Measurements from ENCODE around the gene RIPK4.
A peak's percentile ranks its signal among the peaks of the same experiment; 100 is the strongest.

Gene RIPK4

DNA sequence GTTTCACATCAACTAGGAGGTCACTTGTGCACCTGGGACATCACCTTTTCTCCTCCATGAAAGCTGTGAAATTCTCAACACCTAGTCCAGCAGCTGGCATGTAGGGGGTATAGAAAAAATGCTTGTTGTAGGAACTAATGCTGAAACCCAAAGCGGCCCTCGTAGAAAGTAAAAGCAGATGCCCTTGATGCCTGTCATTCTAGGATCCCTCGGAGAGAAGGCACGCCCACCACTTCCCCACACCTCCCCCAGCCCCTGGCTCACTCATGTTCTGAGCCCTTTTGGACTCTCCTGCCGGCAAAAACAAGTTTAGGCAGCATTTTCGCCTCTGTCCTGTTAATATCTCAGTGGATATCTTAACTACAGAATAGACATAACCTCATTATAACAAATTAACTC, 36.5 kb downstream of the RIPK4 start:
- TF ChIP-seq, protein P1, sequence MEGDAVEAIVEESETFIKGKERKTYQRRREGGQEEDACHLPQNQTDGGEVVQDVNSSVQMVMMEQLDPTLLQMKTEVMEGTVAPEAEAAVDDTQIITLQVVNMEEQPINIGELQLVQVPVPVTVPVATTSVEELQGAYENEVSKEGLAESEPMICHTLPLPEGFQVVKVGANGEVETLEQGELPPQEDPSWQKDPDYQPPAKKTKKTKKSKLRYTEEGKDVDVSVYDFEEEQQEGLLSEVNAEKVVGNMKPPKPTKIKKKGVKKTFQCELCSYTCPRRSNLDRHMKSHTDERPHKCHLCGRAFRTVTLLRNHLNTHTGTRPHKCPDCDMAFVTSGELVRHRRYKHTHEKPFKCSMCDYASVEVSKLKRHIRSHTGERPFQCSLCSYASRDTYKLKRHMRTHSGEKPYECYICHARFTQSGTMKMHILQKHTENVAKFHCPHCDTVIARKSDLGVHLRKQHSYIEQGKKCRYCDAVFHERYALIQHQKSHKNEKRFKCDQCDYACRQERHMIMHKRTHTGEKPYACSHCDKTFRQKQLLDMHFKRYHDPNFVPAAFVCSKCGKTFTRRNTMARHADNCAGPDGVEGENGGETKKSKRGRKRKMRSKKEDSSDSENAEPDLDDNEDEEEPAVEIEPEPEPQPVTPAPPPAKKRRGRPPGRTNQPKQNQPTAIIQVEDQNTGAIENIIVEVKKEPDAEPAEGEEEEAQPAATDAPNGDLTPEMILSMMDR (conservative IDR thresholded peaks at IDR 0.05; ENCODE audit: low read depth, low read length) = no peak
- DNase-seq (ENCODE audit: low read depth) = no peak
- no peak overlapping the region for H3K4me3 ChIP-seq (ENCODE audit: low read depth, low read length)

DNA sequence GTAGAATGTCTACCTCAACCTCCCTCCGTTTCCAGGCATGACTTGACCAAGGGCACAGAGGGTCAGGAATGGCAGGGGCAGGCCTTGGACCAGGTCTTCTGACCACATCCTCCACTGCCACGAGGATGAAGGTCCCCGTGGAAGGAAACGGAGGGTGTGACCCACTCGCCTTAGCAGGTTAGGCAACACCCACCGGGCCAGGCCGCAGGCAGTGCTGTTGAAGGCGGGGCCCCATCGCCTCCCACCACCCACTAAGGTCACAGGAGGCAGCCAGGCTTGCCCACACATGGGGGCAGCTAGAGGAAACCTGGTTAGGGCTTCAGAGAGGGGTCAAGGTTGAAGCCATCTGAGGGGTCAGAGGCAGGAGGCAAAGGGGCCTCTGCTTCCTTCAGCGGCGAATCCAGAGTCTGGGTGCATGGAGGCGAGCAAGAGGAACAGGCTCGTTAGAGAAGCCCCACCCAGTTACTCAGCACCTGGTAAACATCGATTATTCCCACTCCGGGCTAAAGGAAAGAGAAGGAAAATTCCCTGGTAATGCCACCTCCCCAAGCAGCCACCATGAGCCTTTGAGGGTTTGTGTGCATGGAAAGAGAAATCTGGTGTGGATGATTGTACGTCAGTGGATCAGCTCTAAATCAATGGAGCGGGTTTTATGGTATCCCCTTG, 37.0 kb downstream of the RIPK4 start:
- no peak for DNase-seq (ENCODE audit: low read depth)
- no peak overlapping the region for H3K4me3 ChIP-seq (ENCODE audit: low read depth, low read length)
- TF ChIP-seq, protein P1 (conservative IDR thresholded peaks at IDR 0.05; ENCODE audit: low read depth, low read length) = no peak

DNA sequence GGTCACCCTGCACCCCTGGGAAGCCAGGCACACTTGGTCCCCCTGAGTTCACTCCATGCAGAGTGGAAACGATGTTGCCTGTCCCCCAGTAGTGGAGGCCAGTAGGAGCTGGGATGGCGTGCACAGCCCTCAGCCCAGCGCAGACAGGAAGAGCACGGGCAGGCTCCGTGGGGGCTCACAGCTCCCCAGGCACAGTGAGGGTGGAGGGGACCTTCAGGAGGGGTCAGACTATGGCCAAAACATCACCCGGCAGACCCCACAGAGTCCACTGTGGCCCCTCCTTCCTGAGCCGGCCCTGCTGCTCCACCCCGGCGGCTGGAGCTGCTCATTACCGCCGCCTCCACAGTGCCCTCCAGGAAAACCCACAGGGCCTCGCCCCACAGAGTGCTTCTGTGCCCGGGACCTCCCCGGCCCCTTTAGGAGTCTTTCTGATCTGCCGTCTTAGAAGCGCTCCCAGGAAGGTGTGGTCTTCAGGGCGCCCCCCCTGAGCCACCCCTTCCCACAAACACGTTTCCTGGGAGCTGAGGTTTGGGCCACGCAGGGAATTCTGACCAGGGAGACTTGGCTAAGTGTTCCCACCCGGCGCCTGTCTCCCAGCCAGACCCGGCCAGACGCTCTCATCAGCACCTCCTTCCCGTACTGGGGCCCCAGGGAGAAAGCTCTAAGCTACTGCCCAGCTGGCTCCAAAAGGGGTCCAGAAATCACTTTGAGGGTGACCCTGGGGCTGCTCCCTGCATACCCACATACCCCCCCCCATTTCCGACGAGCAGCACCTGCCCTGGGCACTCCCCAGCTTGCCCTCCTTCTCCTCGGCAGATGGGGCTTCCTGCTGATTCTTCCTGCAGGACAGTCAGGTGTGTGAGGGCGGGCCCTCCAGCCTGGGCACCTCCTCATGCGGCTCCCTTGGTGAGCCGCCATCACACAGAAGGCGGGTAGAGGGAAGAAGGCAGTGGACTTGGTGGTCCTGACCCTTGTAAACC, 38.8 kb downstream of the RIPK4 start:
- DNase-seq (ENCODE audit: low read depth) = no peak
- TF ChIP-seq, protein P1 (conservative IDR thresholded peaks at IDR 0.05; ENCODE audit: low read depth, low read length) = no peak
- no peak overlapping the region for H3K4me3 ChIP-seq (ENCODE audit: low read depth, low read length)

- TF ChIP-seq, protein P1 (conservative IDR thresholded peaks at IDR 0.05; ENCODE audit: low read depth, low read length) = no peak
- peak; percentile 51 for DNase-seq (ENCODE audit: low read depth)
- no peak overlapping the region for H3K4me3 ChIP-seq (ENCODE audit: low read depth, low read length)
Observed at GRCh38 chr21:41726970-41727783, 39.7 kb downstream of the RIPK4 start.

DNA sequence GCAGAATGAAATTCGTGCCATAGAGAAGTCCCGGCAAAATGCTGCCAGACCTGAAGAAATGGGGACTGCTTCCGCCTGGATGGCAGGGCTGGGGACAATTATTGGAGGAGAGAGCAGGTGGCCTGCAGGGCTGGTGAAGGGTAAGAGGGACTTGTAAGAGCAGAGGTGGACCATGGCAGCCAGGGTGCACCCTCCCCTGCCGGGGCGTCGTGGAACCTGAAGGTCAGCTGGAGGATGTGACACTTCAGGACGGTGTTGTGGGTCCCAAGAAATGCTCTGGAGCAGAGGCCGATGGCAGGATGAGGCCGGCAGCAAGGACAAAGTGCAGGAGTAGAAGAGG, 40.3 kb downstream of the RIPK4 start:
- TF ChIP-seq, protein P1 (conservative IDR thresholded peaks at IDR 0.05; ENCODE audit: low read depth, low read length) = no peak
- no peak overlapping the region for H3K4me3 ChIP-seq (ENCODE audit: low read depth, low read length)
- DNase-seq (ENCODE audit: low read depth) = no peak

GRCh38 chr21:41726058-41726558, 40.7 kb downstream of the RIPK4 start:
- TF ChIP-seq, protein P1 (conservative IDR thresholded peaks at IDR 0.05; ENCODE audit: low read depth, low read length) = no peak
- H3K4me3 ChIP-seq (ENCODE audit: low read depth, low read length) = no peak overlapping the region
- no peak for DNase-seq (ENCODE audit: low read depth)

All from choroid plexus epithelial cell (primary cell).